Cerebellar cortex (tissue), 1 donor: Measurements from ENCODE around the gene ATXN2L.
"Not testable (repeated sequence)": the region's sequence is repeated elsewhere in the genome, so short reads cannot be mapped to it uniquely, and the experiment has no call there.

Experiments used
- DNase-seq: peaks from one replicate; pipeline ENCODE4 v3.0.0-alpha.2; 2015; ENCODE audit warnings: low spot score

Gene ATXN2L

DNA sequence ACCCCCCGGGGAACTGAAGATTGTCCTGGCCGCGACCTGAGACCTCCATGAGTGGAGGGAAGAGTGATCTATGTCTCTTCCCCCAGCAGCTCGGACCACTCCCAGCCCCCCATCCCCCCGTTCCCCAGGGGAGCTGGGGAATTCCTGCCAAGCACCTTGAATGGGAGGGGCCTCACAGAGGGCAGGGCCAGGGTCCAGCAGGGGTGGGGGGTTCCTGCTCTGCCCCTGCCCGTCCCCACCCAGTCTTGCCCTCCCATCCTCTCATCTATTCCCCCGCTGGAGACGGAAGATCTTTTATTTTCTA lies 13.9 kb downstream of the ATXN2L start:
- DNase-seq = no peak

DNA sequence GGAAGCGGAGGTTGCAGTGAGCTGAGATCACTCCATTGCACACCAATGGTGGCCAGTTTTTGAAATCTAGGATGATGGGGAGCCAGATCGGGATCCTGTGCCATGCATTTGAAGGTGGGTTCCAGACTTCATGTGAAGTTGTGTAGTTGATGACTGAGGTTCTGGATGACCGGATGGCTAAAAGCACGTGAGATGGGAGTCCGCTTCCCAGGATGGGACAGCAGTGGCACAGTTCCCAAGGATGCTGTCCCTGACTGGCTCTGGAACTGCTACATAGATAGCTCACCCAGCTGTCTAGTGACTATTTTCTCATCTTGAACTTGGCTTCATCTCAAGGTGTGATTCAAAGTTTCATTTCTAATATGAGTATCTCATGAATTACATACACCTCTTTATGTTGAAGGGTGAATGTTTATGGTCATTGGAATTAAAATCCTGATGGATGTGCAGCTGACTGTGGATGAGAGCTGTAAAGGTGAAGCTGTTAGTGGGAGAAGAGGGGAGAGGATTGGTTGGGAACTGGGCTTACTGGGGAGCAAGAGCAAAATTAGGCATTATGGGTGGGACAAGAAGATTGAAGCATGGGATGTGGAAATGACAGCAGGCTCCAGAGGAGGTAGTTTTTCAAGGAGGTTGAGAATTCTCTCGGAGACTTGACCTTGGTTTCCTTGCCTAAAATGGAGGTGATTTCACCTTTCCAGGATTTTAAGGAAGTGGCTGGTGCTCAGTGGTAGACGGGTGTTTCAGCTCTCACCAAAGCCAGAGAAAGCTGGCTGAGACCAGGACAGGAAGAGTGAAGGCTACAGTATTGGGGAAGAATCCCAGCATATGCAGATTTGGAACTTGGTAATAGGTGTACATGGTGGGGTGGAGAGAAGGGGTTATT lies 15.1 kb downstream of the ATXN2L start:
- DNase-seq = no peak

DNA sequence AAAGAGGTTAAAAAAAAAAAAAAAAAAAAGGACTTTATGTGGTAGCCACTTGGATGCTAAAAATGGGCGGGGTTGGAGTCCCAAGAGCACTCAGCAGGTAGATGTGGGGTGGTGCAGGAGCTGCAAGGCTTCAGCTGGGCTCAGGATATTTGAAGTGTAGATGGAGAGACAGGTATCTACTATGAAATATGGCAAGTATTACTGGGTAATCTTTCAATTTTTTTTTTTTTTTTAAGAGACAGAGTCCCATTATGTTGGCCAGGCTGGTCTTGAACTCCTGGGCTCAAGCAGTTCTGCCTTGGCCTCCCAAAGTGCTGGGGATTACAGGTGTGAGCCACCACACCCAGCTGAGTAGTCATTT lies 15.7 kb downstream of the ATXN2L start:
- no peak for DNase-seq

DNA sequence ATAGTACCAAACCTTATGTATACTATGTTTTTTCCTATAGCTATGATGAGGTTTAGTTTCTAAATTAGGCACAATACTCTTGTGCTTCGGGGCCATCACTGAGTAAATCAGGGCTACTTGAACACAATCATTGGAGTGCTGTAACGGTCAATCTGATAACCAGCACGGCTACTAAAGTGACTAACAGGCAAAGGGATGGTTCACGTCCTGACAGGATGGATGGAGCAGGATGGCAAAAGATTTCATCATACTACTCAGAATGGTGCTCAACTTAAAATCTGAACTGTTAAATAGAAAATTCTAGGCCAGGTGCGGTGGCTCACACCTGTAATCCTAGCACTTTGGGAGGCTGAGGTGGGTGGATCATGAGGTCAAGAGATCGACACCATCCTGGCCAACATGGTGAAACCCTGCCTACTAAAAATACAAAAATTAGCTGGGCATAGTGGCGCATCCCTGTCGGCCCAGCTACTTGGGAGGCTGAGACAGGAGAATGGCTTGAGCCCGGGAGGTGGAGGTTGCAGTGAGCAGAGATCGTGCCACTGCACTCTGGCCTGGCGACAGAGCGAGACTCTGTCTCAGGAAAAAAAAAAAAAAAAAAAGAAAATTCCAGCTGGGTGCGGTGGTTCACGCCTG lies 16.3 kb downstream of the ATXN2L start:
- no peak for DNase-seq

DNA sequence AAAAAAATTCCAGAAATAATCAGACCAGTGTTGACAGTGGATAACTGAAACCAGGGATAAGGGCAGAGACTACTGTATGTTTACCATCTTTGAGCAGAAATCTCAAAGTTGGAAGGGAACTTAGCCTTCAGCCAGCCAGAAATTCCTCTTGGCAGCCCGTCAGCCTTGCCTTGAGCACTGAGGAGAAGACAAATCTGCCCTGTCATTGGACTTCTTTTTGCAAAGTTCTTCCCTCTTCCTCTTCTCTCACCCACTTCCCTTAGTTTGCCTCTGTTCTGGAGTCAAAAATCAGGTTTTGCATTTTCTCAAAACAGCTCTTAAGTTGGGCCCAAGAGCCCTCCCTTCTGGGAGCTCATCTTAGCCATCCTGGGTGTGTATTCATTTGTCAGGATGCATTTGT lies 17.1 kb downstream of the ATXN2L start:
- peak; percentile 42 for DNase-seq

DNA sequence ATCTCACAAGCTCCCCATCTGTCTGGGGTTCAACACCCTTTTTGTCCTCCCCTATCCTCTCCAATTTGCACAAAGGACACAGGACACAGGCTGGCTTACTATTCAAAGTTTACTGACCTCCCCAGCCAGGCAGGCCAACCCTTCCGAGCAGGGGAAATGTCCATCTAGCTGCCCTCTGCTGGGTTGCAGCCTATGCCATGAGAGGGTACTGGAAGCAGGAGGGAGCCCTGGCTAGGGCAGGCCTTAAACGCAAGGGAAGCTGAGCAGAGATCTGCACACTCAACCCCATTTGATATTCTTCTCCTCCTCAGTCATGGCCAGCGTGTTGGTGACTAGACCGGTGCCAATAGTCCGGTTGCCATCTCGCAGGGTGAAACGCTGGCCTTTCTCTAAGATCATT lies 19.9 kb downstream of the ATXN2L start:
- no peak for DNase-seq

DNA sequence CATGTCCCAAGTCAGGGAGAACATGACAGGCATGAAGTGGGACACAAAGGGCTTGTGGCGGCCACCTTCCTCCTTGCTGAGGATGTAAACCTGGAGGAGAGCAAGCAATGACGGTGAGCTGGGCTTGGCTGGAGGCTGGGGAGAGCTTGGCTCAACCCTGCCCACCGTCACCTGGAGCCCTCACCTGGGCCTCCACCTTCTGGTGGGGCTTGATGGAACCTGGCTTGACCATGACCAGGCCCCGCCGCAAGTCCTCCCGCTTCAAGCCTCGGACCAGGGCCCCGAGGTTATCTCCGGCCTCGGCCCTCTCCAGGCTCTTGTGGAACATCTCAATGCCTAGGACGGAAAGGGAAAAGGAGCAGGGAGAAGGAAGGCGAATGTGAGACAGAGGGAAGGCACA lies 21.0 kb downstream of the ATXN2L start:
- no peak for DNase-seq

DNA sequence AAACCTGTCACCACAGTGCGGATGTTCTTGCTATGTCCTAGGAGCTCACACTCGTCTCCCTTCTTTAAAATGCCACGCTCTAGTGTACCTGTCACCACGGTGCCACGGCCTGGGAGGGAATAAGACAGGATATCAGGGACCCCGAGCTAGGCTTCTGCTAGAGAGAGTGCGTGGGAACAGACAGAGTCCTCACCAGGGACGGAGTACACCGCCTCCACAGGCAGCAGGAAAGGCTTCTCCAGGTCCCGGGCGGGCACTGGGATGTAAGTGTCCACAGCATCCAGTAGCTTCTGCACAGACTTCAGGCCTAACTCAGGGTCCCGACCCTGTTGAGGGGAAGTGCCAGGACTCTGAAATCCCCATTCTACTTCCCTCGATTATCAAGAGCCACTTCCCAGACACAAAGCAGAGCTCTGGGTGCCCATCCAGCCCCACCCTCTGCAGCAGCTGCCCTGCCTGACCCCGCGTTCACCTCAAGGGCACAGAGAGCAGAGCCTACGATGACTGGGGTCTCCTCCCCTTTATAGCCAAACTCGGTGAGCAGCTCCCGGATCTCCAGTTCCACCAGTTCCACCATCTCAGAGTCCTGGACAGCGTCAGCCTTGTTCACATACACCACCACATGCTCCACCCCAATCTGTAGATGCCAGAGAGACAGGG lies 21.6 kb downstream of the ATXN2L start:
- DNase-seq = no peak

DNA sequence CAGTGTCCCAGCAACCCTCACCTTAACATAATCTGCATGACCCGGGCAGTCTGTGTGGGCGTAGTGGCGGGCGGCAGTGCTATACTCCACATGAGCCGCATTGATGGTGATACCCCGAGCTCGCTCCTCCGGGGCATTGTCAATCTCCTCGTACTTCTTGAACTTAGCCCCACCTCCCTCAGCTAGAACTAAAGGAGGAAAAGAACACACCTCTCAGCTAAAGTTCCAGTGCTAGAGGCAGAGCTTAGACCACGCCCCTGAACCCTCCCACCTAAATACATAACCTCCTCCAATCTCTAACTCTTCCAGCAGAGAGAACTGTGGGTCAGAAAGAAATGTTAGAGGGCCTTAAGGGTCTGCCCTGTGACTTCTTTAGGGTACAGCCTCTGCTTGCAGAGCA lies 22.5 kb downstream of the ATXN2L start:
- DNase-seq = peak; percentile 68

DNA sequence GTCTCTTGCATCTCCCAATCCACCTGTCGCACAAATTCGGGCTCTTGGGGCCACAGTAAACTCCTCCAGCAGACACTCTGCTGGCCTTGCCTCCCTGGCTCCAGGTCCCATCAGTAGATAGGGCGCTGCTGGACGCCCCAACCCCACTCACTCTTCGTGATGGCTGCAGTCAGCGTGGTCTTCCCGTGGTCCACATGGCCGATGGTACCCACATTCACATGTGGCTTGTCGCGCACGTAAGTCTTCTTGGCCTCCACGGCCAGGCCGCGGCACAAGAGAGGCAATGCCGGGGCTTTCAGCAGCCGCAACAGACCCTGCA lies 22.9 kb downstream of the ATXN2L start:
- no peak for DNase-seq

DNA sequence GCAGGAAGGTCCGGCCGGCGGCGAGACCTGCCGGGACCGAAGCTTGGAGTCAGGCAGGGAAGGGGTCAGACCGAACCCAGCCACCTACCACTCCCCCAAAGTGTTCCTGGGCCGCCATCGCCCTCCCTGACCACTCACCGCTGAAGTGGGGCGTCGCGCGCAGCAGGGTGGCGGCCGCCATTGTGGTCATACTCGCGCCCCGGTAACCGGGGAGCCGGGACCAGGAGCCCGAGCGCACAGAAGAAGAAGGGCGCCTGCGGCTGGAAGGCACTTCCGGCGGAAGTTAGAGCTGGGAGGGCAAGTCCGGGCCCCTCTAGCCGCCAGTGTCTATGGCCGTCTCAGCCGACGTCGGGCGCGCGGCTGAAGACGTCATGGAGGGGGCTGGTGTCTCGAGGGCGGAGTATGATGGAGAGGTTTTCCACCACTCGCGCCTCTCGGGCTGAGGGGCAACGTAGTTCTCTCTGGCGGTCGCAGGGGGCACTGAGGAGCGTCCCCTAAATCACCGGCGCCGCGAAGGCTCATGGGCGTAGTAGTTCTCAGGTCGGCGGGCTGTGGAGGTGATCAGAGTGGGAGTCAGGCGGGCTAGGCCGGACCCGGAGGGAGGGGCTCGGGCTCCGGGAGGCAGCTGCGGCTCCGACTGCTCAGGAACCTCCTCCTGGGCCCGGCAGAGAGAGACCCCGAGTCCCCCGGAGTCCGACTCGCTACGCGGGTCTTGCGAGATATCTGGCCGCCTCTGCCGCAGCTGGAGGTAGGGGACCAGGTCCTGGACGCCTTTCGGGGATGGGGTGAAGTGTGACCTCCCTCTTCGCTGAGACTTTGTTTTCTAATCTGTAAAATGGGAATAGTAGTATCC lies 23.5 kb downstream of the ATXN2L start, which contains the start of gene TUFM:
TSS of gene TUFM (minus strand) at position 269 of the 853 bp plus-strand sequence. CDS start at position 190, 79 bp downstream.
- peak; percentile 100 for DNase-seq

DNA sequence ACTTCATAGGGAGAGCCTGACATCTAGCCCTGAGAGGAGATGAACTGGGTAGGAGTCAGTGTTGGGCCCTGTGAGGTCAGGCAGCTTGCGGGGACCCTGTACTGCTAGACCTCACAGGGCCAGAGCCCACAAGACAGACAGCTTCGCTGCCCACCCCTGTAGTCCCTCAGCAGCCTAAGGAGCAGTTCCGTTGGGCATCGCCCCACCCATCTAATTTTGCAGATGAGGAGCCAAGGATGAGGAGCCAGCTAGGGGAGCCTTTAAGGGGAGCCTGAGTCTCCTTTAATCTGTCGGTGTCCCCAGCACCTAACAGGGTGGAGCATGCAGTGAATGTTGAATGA lies 24.1 kb downstream of the ATXN2L start:
- peak; percentile 22 for DNase-seq

DNA sequence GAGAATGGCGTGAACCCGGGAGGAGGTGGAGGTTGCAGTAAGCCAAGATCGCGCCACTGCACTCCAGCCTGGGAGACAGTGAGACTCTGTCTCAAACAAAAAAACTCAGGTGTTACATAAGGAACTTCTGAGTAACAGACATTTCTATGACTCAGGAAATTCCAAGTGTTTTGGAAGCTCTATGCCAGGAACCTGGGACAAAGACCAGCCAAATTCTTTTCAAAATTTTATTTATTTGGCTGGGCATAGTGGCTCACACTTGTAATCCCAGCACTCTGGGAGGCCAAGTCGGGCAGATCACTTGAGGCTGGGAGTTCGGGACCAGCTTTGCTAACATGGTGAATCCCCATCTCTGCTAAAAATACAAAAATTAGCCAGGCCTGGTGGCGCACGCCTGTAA lies 35.6 kb downstream of the ATXN2L start:
- no peak for DNase-seq

DNA sequence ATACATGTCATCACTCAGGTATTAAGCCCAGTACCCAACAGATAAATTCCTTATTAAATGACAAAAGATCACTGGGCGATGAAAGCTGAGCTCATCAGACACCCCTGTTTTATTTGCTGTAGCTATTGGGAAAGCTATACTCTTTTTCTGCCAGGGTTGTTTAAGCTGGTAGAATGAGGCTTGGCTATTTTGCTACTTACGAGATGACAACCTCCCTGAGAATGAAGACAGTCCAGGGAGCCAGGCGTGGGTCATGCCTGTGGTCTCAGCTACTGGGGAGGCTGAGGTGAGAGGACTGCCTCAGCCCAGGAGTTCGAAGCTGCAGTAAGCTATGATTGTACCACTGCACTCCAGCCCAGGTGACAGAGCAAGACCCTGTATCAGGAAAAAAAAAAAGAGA lies 36.5 kb downstream of the ATXN2L start:
- no peak for DNase-seq

DNA sequence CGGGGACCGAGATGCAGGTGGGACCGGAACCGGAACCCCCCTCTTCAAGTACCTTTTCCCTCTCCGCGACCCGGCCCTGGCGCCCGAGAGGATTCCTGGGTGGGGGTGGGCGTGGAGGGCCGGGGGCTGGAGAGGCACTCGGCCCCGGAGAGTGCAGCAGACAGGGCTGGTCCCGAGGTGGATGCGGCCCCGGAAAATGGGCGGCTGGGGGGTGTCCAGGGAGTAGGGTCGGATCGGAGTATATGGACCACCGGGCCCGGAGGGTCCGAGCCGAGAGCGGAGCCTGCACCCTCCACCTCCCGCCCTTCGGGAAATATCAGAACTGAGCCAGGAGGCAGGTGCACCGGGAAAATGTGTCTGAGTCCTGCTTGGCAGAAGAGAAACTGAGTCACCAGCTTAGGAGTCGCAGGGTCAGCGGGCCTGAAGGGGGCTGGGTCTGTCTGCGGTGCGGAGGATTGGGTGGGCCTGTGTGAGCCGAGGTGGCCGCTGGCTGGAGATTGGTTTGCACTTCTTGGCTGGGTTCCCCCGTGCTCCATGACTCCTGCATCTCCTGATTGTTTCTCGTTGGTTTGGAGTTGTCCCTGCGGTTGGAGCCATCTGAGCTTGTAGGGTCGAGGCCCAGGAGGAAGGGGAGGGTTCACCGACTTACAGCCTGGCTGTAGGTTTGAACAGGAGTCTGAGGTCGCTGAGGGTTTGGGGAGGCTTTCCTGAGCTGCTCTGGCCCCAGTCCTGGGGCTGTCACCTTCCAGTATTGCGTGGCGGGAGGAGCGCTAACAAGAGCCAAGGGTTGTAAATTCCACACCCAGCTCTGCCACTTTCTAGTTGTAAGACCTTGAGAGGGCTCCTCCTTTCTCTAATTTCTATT lies 41.4 kb downstream of the ATXN2L start:
- peak; percentile 42 for DNase-seq

DNA sequence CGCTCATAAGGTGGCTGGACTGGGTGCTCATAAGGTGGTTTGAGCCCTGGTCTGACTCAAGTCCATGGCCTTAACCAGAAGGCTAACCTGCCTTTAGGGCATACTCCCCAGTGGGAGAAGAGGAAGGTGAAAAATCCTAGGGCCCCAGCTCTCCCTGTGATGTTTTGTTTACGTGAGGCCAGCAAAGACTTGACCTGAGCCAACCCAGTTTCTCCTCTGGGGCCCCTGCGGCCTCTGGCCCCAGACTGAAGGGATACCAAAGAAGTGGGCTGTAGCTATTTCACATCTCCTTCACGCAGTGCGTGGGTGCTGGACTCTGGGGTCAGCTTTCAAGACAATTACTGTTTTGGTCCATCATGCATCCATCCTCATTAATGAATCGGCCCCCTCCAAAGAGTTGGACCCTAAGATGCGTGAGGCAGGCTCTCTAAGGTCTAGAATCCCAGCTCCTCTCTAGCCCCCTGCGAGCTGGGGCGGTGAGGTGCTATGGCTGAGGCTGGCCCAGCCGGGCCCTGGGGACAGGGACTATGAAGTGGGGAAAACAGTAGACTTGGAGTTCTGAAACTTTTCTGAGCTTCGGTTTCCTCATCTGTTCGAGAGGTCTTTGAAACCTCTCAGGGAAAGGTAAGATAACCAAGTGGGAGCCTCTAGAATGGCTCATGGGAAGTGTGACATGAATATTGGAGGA lies 42.3 kb downstream of the ATXN2L start:
- no peak for DNase-seq

DNA sequence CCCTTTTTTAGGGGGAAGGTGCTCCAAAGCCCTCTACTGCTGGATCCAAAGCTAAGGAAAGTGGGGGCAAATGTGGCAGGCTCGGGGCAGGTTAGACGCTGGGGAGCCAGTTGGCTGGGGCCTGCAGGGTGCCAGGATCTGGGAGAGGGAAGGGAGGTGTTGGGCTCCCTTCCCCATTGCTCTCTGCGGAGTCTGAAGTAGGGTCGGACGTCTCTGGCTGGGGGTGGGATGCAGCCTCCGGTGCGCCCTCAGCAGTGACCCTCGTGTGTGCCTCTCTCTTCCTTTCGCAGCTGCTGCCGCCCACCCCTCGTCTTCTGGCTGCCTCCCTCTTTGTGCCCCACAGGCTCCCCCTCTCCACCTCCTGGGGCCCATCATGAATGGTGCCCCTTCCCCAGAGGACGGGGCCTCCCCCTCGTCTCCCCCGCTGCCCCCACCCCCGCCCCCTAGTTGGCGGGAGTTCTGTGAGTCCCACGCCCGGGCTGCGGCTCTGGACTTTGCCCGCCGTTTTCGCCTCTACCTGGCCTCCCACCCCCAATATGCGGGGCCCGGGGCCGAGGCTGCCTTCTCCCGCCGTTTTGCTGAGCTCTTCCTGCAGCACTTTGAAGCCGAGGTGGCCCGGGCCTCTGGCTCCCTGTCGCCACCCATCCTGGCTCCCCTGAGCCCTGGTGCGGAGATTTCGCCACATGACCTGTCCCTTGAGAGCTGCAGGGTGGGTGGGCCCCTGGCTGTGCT lies 43.1 kb downstream of the ATXN2L start:
- DNase-seq = no peak

DNA sequence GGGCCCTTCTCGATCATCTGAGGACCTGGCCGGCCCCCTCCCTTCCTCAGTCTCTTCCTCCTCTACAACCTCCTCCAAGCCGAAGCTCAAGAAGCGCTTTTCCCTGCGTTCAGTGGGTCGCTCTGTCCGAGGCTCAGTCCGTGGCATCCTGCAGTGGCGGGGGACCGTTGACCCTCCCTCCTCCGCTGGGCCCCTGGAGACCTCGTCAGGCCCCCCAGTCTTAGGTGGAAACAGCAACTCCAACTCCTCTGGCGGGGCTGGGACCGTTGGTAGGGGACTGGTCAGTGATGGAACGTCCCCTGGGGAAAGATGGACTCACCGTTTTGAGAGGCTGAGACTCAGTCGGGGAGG lies 43.6 kb downstream of the ATXN2L start:
- DNase-seq = no peak

DNA sequence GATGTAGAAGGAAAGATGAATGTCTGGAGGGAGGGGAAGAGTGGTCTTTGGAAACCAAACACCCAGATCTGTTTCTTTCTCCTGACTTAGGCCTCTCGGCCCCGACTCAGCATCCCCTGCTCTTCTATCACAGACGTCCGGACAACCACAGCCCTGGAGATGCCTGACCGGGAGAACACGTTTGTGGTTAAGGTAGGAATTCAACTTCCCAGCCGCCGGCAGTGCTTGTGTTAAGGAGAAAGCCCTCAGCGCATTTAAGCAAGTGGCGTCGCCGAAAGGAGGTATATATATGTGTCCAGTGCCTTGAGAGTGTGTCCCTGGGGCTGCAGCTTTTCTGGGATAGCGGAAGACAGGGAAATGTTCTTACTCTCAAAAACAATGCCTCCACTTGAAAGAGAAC lies 44.4 kb downstream of the ATXN2L start:
- DNase-seq = no peak

DNA sequence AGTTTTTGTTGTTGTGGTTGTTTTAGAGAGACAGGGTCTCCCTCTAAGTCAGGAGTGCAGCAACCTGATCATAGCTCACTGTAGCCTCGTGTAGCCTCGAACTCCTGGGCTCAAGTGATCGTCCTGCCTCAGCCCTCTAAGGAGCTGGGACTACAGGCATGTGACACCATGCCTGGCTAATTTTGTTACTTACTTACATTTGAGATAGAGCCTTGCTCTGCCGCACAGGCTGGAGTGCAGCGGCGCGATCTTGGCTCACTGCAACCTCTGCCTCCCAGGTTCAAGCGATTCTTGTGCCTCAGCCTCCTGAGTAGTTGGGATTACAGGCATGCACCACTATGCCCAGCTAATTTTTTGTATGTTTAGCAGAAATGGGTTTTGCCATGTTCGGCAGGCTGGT lies 44.8 kb downstream of the ATXN2L start:
- DNase-seq = not testable (repeated sequence)
